Measurements from ENCODE around the gene FOXP1.

The FOXP1 gene

GRCh38 chr3:71583566-71584393 lies at the start of gene FOXP1:
Gene FOXP1 (minus strand): TSS chr3:71583728. CDS start chr3:71198381, 385,347 bp downstream.
- DNase-seq, result peak; percentile 68 to 71

GRCh38 chr3:71629711-71630110 lies 46.2 kb upstream of the FOXP1 start:
- no peak for DNase-seq

GRCh38 chr3:71629289-71629688 lies 45.8 kb upstream of the FOXP1 start:
- DNase-seq, result no peak

- no peak for DNase-seq
These were observed 45.0 kb upstream of the FOXP1 start for GRCh38 chr3:71628522-71628921.

- no peak for DNase-seq
These were observed 42.1 kb upstream of the FOXP1 start for GRCh38 chr3:71625676-71626075.

- no peak for DNase-seq
These were observed 38.5 kb upstream of the FOXP1 start for GRCh38 chr3:71621825-71622537.

GRCh38 chr3:71618538-71618937 lies 35.0 kb upstream of the FOXP1 start:
- no peak for DNase-seq

GRCh38 chr3:71616571-71617021 lies 33.1 kb upstream of the FOXP1 start:
- no peak for DNase-seq

- no peak for DNase-seq
These were observed 31.3 kb upstream of the FOXP1 start for GRCh38 chr3:71614869-71615268.

- DNase-seq, result no peak
These were observed 30.9 kb upstream of the FOXP1 start for GRCh38 chr3:71614426-71614825.

GRCh38 chr3:71611099-71611498 lies 27.6 kb upstream of the FOXP1 start:
- DNase-seq, result no peak

- DNase-seq, result no peak
These were observed 23.8 kb upstream of the FOXP1 start for GRCh38 chr3:71607364-71607763.

GRCh38 chr3:71606582-71606981 lies 23.1 kb upstream of the FOXP1 start:
- no peak for DNase-seq

- DNase-seq, result no peak
These were observed 18.7 kb upstream of the FOXP1 start for GRCh38 chr3:71602256-71602655.

GRCh38 chr3:71601811-71602210 lies 18.3 kb upstream of the FOXP1 start:
- no peak for DNase-seq

GRCh38 chr3:71600646-71601288 lies 17.2 kb upstream of the FOXP1 start:
- no peak for DNase-seq

GRCh38 chr3:71599416-71599815 lies 15.9 kb upstream of the FOXP1 start:
- no peak for DNase-seq

GRCh38 chr3:71598292-71598691 lies 14.8 kb upstream of the FOXP1 start:
- no peak for DNase-seq

- no peak for DNase-seq
These were observed 13.8 kb upstream of the FOXP1 start for GRCh38 chr3:71597286-71597685.

GRCh38 chr3:71593106-71593505 lies 9.6 kb upstream of the FOXP1 start:
- DNase-seq, result no peak

GRCh38 chr3:71591101-71591500 lies 7.6 kb upstream of the FOXP1 start:
- DNase-seq, result no peak

GRCh38 chr3:71589132-71589531 lies 5.6 kb upstream of the FOXP1 start:
- DNase-seq, result no peak

GRCh38 chr3:71587958-71588357 lies 4.4 kb upstream of the FOXP1 start:
- DNase-seq, result no peak

GRCh38 chr3:71586810-71587242 lies 3.3 kb upstream of the FOXP1 start:
- DNase-seq, result no peak

All from stimulated activated CD4-positive, alpha-beta T cell treated with anti-CD3 and anti-CD28 coated beads, Interleukin-2, amount 100 ng/mL, for 24 hours (primary cell).